H9 (cell line): Measurements from ENCODE around the gene EPHB2. TPM values are rescaled to one million over a fixed set of nuclear protein-coding genes. Genes with fewer than 3 reads are reported as not detected.

ENCODE experiments used
- DNase-seq: peaks from one replicate; pipeline ENCODE4 v3.0.0-alpha.2; 2017
- H2AFZ ChIP-seq: one replicate; pipeline ENCODE4 v1.6.1; 2013; ENCODE audit warnings: mild to moderate bottlenecking, low read length, control low read depth, moderate library complexity
- H2AK5ac ChIP-seq: 2 replicates; pipeline ENCODE4 v1.6.1; 2013; ENCODE audit warnings: low read length, control low read depth, mixed read lengths; ENCODE audit not compliant: insufficient read length
- H2BK120ac ChIP-seq: one replicate; pipeline ENCODE4 v1.6.1; 2013; ENCODE audit warnings: low read depth, mild to moderate bottlenecking, low read length, control low read depth, inconsistent platforms; ENCODE audit not compliant: poor library complexity, severe bottlenecking
- H2BK12ac ChIP-seq: 2 replicates; pipeline ENCODE4 v1.6.1; 2013; ENCODE audit warnings: low read length, control low read depth, mixed read lengths, low read depth; ENCODE audit not compliant: insufficient read length
- H2BK15ac ChIP-seq: 2 replicates; pipeline ENCODE4 v1.6.1; 2013; ENCODE audit warnings: low read depth, low read length, control low read depth
- H2BK20ac ChIP-seq: one replicate; pipeline ENCODE4 v1.6.1; 2013; ENCODE audit warnings: low read depth, mild to moderate bottlenecking, low read length, control low read depth, inconsistent platforms; ENCODE audit not compliant: poor library complexity, severe bottlenecking
- H2BK5ac ChIP-seq: 2 replicates; pipeline ENCODE4 v1.6.1; 2013; ENCODE audit warnings: low read length, control low read depth, mixed read lengths; ENCODE audit not compliant: insufficient read length
- H3K14ac ChIP-seq: 2 replicates; pipeline ENCODE4 v1.6.1; 2013; ENCODE audit warnings: low read length, control low read depth; ENCODE audit not compliant: insufficient read depth
- H3K18ac ChIP-seq: 2 replicates; pipeline ENCODE4 v1.6.1; 2013; ENCODE audit warnings: low read depth, mild to moderate bottlenecking, mixed read lengths, low read length, control low read depth; ENCODE audit not compliant: insufficient read length
- H3K23ac ChIP-seq: 2 replicates; pipeline ENCODE4 v1.6.1; 2013; ENCODE audit warnings: low read length, control low read depth, mixed read lengths, low read depth; ENCODE audit not compliant: insufficient read length
- H3K23me2 ChIP-seq: 2 replicates; pipeline ENCODE4 v1.6.1; 2013; ENCODE audit warnings: low read depth, mild to moderate bottlenecking, mixed read lengths, low read length, control low read depth; ENCODE audit not compliant: insufficient read length, poor library complexity, severe bottlenecking
- H3K27ac ChIP-seq: 2 replicates; pipeline ENCODE4 v1.5.1; 2013; ENCODE audit warnings: low read length, control low read depth, mixed read lengths, low read depth; ENCODE audit not compliant: insufficient read length
- H3K27me3 ChIP-seq: 2 replicates; pipeline ENCODE4 v1.6.1; 2013; ENCODE audit warnings: low read length, control low read depth, inconsistent platforms; ENCODE audit not compliant: insufficient read depth
- H3K4ac ChIP-seq: 2 replicates; pipeline ENCODE4 v1.6.1; 2013; ENCODE audit warnings: low read depth, mild to moderate bottlenecking, control low read depth, inconsistent platforms, low read length, moderate library complexity
- H3K4me1 ChIP-seq: 2 replicates; pipeline ENCODE4 v1.6.1; 2013; ENCODE audit warnings: low read length, control low read depth, inconsistent platforms; ENCODE audit not compliant: insufficient read depth
- H3K4me2 ChIP-seq: 2 replicates; pipeline ENCODE4 v1.6.1; 2013; ENCODE audit warnings: low read length, control low read depth, mixed read lengths; ENCODE audit not compliant: insufficient read length, insufficient read depth
- H3K56ac ChIP-seq: 2 replicates; pipeline ENCODE4 v1.6.1; 2013; ENCODE audit warnings: low read depth, mild to moderate bottlenecking, mixed read lengths, low read length, control low read depth; ENCODE audit not compliant: insufficient read length
- H3K79me1 ChIP-seq: 2 replicates; pipeline ENCODE4 v1.6.1; 2013; ENCODE audit warnings: low read depth, mild to moderate bottlenecking, moderate library complexity, low read length, control low read depth, inconsistent platforms; ENCODE audit not compliant: insufficient read depth, poor library complexity, severe bottlenecking
- H3K79me2 ChIP-seq: 2 replicates; pipeline ENCODE4 v1.6.1; 2013; ENCODE audit warnings: low read length, control low read depth, inconsistent platforms; ENCODE audit not compliant: insufficient read depth
- H3K9ac ChIP-seq: 2 replicates; pipeline ENCODE4 v1.6.1; 2013; ENCODE audit warnings: low read length, control low read depth, mixed read lengths; ENCODE audit not compliant: insufficient read length; ENCODE audit errors: extremely low read depth
- H3K9me3 ChIP-seq: one replicate; pipeline ENCODE4 v1.6.1; 2013; ENCODE audit warnings: low read depth, low read length, inconsistent platforms; ENCODE audit not compliant: control insufficient read depth
- H3T11ph ChIP-seq: one replicate; pipeline ENCODE4 v1.6.1; 2013; ENCODE audit warnings: mild to moderate bottlenecking, low read length, control low read depth, inconsistent platforms
- H4K20me1 ChIP-seq: one replicate; pipeline ENCODE4 v1.6.1; 2013; ENCODE audit not compliant: control insufficient read depth, insufficient read length, insufficient read depth
- H4K5ac ChIP-seq: 2 replicates; pipeline ENCODE4 v1.6.1; 2013; ENCODE audit warnings: low read depth, mild to moderate bottlenecking, mixed read lengths, low read length, control low read depth; ENCODE audit not compliant: insufficient read length
- H4K8ac ChIP-seq: replicated peaks from 2 replicates; pipeline ENCODE4 v1.6.1; 2013; ENCODE audit warnings: low read length, control low read depth, mixed read lengths, low read depth; ENCODE audit not compliant: insufficient read length
- H4K91ac ChIP-seq: 2 replicates; pipeline ENCODE4 v1.6.1; 2013; ENCODE audit warnings: low read depth, mild to moderate bottlenecking, moderate library complexity, mixed read lengths, low read length, control low read depth; ENCODE audit not compliant: insufficient read length
- H3K27ac Mint-ChIP-seq, 3 experiments: 2 replicates in 2 of 3; 3 replicates in 1 of 3; pipeline ENCODE4 v1.8.0; 2020 to 2021; ENCODE audit warnings: mixed read lengths in 3 of 3, mild to moderate bottlenecking in 1 of 3, moderate library complexity in 1 of 3
- H3K27me3 Mint-ChIP-seq: 2 replicates; pipeline ENCODE4 v1.8.0; 2021; ENCODE audit warnings: low read depth, mild to moderate bottlenecking, moderate library complexity, mixed read lengths
- H3K36me3 Mint-ChIP-seq, 3 experiments: 2 replicates in 2 of 3; 3 replicates in 1 of 3; pipeline ENCODE4 v1.8.0; 2020 to 2021; ENCODE audit warnings: low read depth in 3 of 3, mixed read lengths in 3 of 3; ENCODE audit not compliant: insufficient read depth in 1 of 3
- H3K4me1 Mint-ChIP-seq, 2 experiments: 2 replicates each; pipeline ENCODE4 v1.8.0; 2020; ENCODE audit warnings: mixed read lengths in 2 of 2
- H3K4me3 Mint-ChIP-seq, 2 experiments: 2 replicates in 1 of 2; 3 replicates in 1 of 2; pipeline ENCODE4 v1.8.0; 2020 to 2021; ENCODE audit warnings: mild to moderate bottlenecking in 2 of 2, mixed read lengths in 2 of 2, moderate library complexity in 1 of 2
- H3K9me3 Mint-ChIP-seq, 2 experiments: 2 replicates in 1 of 2; 3 replicates in 1 of 2; pipeline ENCODE4 v1.8.0; 2020; ENCODE audit warnings: mild to moderate bottlenecking in 2 of 2, mixed read lengths in 2 of 2, moderate library complexity in 1 of 2
- CTCF ChIP-seq: fragments of 200-600 bp; sonication (generic); conservative IDR thresholded peaks from 3 replicates; pipeline ENCODE4 v1.8.0; 2021; ENCODE audit warnings: antibody characterized with exemption, mild to moderate bottlenecking
- WGBS: extraction: QIAGEN DNeasy Blood & Tissue Kit; methylation state at CpG from one replicate; pipeline ENCODE4 v1.1.7; 2013; ENCODE audit warnings: missing lambda C conversion rate, low lambda C conversion rate, mixed read lengths; ENCODE audit not compliant: insufficient read length; ENCODE audit errors: extremely low coverage; 5-methylcytosine and 5-hydroxymethylcytosine counted together
- total RNA-seq: library from RNA; stranded (reverse); gene quantifications from 2 replicates; pipeline ENCODE4 v1.2.1, GENCODE V29; 2021

The EPHB2 gene
- total RNA-seq, 1 experiment from 2014 or later: 9.5 TPM

- no CpG with 5 or more reads among the region's 5 CpGs for WGBS
- H3K36me3 Mint-ChIP-seq: no peaks in the 10 kb centered on the region
Observed at GRCh38 chr1:22803833-22804232, 93.2 kb downstream of the EPHB2 start.

More at GRCh38 chr1:22803833-22804232, 93.2 kb downstream of the EPHB2 start:
- no peaks in the 10 kb centered on the region for H3K79me1 ChIP-seq
- no peak overlapping the region for H2BK120ac ChIP-seq
- H2BK20ac ChIP-seq: no peak overlapping the region
- H3K4me2 ChIP-seq: no peak overlapping the region
- no peaks in the 10 kb centered on the region for H3K79me2 ChIP-seq
- H2AFZ ChIP-seq: no peak overlapping the region
- H3K23me2 ChIP-seq: no peaks in the 10 kb centered on the region
- peaks cover 37 to 63% of the 10 kb centered on the region in 2 experiments for H3K4me1 Mint-ChIP-seq
- H2AK5ac ChIP-seq: no peak overlapping the region
- H2BK5ac ChIP-seq: no peak overlapping the region
- peak overlapping the region in 1 of 3 experiments; percentile 68; a peak in 1 of 7 replicates for H3K27ac Mint-ChIP-seq
- H3K14ac ChIP-seq: no peak overlapping the region
- H3K4ac ChIP-seq: no peak overlapping the region
- H3T11ph ChIP-seq: no peak overlapping the region
- H3K27me3 Mint-ChIP-seq: no peaks in the 10 kb centered on the region; the same call in 1 of the 2 replicates
- DNase-seq: no peak
- H3K4me1 ChIP-seq: peaks cover 4% of the 10 kb centered on the region; the same call in 1 of the 2 replicates
- H3K4me3 Mint-ChIP-seq: no peak overlapping the region
- H3K23ac ChIP-seq: no peak overlapping the region
- no peak overlapping the region for H4K5ac ChIP-seq
- H2BK12ac ChIP-seq: no peak overlapping the region
- TF ChIP-seq CTCF: no peak
- H2BK15ac ChIP-seq: no peak overlapping the region
- H3K9me3 ChIP-seq: no peaks in the 10 kb centered on the region
- no peak overlapping the region for H3K9ac ChIP-seq
- H4K20me1 ChIP-seq: no peaks in the 10 kb centered on the region
- no peak overlapping the region for H3K56ac ChIP-seq
- H3K27me3 ChIP-seq: no peaks in the 10 kb centered on the region
- H3K27ac ChIP-seq: no peak overlapping the region
- H3K18ac ChIP-seq: no peak overlapping the region
- no peak overlapping the region for H4K8ac ChIP-seq
- H3K9me3 Mint-ChIP-seq: no peaks in the 10 kb centered on the region; a peak in 1 of 5 replicates
- H4K91ac ChIP-seq: no peak overlapping the region
